NCI-H2081 treated with DMSO at 0.1 percent for 48 hours (cell line): ENCODE measurements around the gene THADA.

Source experiments
- DNase-seq: peaks from one replicate; lab custom pipeline; 2025; lab: John Stamatoyannopoulos, UW

Gene THADA

GRCh38 chr2:43355399-43355798, 240.4 kb downstream of the THADA start:
- no peak for DNase-seq

- no peak for DNase-seq
These were observed 245.9 kb downstream of the THADA start for GRCh38 chr2:43349904-43350303.

- no peak for DNase-seq
These were observed 246.8 kb downstream of the THADA start for GRCh38 chr2:43348908-43349661.

- DNase-seq: no peak
These were observed 248.1 kb downstream of the THADA start for GRCh38 chr2:43347746-43348145.

- no peak for DNase-seq
These were observed 249.0 kb downstream of the THADA start for GRCh38 chr2:43346602-43347567.

- no peak for DNase-seq
These were observed 250.0 kb downstream of the THADA start for GRCh38 chr2:43345872-43346271.

- DNase-seq: no peak
These were observed 250.4 kb downstream of the THADA start for GRCh38 chr2:43345391-43345813.

GRCh38 chr2:43344868-43345373, 250.9 kb downstream of the THADA start:
- DNase-seq: no peak

DNA sequence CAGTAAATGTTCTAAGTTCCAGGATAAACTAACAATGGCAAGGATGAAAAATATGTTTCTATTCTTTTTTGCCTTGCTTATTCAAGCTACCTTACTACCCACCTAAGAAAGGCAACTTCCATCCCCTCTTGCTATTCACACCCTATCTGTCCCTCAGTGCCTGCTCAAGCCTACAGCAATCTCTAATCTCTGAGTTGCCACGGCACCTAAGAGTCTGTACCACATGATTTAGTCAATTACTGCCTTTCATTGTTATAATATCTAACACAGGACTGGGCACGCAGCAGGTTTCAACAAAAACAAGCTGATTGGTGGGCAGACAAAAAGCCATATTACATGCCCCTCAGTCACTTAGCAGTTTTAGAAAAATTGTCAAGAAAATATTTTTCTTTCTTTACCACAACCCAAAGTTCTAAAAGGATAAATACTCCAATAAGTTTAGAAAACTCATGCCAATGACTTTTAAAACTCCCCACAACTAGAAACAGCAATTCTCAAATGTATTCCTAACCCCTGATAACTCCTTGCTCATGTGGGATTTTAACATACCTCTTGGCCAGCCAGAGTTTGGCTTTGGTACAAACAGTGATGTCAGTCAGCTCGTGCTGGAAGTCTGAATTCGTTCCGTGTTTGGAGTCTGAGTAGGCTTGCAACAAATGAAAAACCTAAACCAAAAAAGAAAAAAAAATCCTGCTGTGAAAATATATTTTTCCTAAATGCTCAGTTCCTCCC, 252.1 kb downstream of the THADA start:
- no peak for DNase-seq

- no peak for DNase-seq
These were observed 253.7 kb downstream of the THADA start for GRCh38 chr2:43341959-43342757.

DNA sequence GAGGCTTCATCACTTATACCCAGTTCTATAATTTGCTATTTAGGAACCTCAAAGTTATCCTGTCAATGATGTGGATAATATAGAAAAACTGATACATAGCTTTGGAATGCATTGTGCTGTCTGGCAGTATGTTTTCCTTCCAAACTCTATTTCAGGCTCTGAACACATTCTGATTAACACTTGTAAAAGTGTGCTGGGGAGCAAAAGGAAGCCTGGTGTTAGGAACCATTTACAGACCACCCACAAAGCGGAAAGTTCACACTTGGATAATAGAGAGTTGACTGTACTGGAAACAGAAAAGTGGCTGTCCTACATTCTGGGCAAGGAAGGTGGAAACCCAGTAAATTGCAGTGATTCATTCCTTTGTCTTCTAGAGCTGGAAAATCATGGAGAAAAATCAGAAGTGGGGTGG, 254.9 kb downstream of the THADA start:
- no peak for DNase-seq

DNA sequence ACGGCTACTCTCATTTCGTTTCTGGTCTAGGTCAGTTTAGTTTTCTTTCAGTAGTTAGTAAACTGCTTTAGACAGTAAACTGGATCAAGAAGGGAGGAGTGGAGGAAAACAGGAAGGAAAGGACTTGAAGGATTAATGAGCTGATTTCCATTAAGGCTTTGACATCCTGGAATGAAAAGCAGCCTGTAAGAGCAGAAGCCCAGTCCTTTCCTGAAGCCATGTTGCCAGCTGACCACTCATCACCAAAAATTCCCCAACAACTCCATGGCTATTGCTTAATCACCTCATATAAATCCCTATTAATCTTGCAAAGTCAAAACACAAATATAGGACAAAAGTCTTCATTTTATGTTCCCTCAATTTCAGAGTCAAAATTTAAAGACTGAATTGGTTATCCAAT, 255.8 kb downstream of the THADA start:
- no peak for DNase-seq

DNA sequence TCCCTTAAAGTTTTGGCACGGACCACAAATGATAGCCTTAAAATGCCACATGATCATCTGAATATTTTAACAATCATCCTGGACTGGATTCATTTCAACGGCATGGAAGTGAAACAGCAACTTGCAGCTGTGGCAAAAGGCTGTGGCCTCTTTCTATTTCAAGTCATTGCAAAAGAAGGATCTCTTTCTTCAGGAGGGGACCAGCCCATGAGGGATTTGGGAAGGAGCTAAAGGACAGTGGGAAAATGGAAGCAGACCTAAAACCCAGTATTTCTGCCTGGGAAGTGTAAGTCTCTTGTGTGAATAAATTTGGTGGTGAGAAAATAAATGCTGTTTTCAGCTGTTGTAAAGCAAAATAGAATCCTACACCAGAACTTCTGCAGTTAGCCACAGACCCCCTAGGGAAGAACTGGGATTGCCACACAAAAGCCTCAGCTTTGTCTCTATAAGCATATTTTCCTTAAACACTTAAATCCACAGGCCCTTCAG, 262.1 kb downstream of the THADA start:
- no peak for DNase-seq

- DNase-seq: no peak
These were observed 262.7 kb downstream of the THADA start for GRCh38 chr2:43333101-43333655.

GRCh38 chr2:43332653-43333052, 263.2 kb downstream of the THADA start:
- DNase-seq: no peak

DNA sequence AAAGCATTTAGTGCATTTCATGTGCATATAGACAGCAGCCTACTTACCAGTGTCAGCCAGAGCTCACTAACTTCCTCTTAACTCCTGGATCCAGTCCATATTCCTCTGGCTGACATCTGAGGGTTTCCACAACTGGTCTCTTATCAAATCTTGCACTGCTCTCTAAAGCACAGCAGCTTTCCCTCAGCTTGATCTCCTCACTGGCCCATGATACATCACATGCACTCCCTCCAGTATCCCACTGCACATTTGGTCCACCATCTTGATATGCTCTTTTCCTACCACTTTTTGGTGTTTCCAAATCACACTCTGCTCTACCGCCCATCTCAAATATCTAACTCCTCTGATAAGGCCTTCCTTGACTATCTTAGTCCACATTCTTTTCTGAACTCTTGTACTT, 264.4 kb downstream of the THADA start:
- DNase-seq: no peak

GRCh38 chr2:43329637-43330036, 266.2 kb downstream of the THADA start:
- no peak for DNase-seq

- DNase-seq: no peak
These were observed 267.0 kb downstream of the THADA start for GRCh38 chr2:43328832-43329231.

DNA sequence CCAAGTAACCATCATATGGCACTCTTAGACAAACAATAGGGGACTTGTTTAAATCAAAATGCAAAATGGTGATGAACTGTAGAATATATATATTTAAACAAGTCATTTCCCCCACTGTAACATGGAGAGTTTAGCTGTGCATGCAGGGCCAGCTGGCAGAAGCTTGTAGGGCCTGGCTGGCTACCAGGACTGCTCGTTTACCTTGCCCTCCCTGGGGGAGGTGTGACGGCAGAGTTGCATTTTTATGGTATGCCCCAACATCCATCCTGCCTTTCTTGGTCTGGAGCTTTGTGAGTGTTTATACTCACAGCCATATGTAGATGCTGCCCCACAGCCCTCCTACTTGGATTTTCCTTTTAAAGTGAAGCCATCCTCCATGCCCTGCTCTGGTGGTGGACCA, 267.7 kb downstream of the THADA start:
- peak; percentile 67 for DNase-seq

DNA sequence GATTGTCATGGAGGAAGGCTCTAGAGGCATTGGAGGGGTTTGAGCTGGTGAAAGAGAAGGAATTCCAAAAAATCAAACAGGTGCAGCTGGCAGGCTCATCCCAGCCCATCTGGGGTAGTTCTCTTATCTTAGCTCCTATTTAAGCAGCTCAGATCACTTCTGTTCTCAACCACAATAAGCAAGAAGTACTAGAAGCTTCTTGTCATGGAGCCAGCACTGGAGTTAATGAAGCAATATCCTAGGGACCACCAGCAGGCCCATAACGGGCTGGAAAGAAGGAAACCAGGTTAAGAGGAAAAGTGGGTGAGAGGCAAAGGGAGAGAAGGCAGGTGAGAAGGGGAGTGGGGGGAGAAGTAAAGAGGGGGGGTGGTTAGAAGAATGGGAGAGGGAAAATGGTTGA, 268.7 kb downstream of the THADA start:
- no peak for DNase-seq
